ENCODE data around the gene ZNF100.
A peak's percentile ranks its signal among the peaks of the same experiment; 100 is the strongest.
"Not testable (repeated sequence)": the region's sequence is repeated elsewhere in the genome, so short reads cannot be mapped to it uniquely, and the experiment has no call there.

The ZNF100 gene

GRCh38 chr19:21767065-21767800 is at the start of gene ZNF100:
Gene ZNF100 (minus strand): TSS chr19:21767579. CDS start chr19:21767429, 150 bp downstream.
- peak; percentile 94 for DNase-seq

- DNase-seq = no peak
Measured at GRCh38 chr19:21812448-21812847, 45.1 kb upstream of the ZNF100 start.

- not testable (repeated sequence) for DNase-seq
Measured at GRCh38 chr19:21808400-21809000, 41.1 kb upstream of the ZNF100 start.

GRCh38 chr19:21789466-21790085 is 22.2 kb upstream of the ZNF100 start:
- DNase-seq = no peak

GRCh38 chr19:21786936-21787335 is 19.6 kb upstream of the ZNF100 start:
- DNase-seq = no peak

GRCh38 chr19:21775792-21776191 is 8.4 kb upstream of the ZNF100 start:
- not testable (repeated sequence) for DNase-seq

GRCh38 chr19:21766705-21767064 is 694 bp downstream of the ZNF100 start:
- DNase-seq = not testable (repeated sequence)

GRCh38 chr19:21765151-21765550 is 2.2 kb downstream of the ZNF100 start:
- no peak for DNase-seq

GRCh38 chr19:21761547-21761946 is 5.8 kb downstream of the ZNF100 start:
- not testable (repeated sequence) for DNase-seq

- DNase-seq = no peak
Measured at GRCh38 chr19:21758296-21758695, 9.1 kb downstream of the ZNF100 start.

GRCh38 chr19:21755555-21755954 is 11.8 kb downstream of the ZNF100 start:
- not testable (repeated sequence) for DNase-seq

GRCh38 chr19:21751384-21751783 is 16.0 kb downstream of the ZNF100 start:
- DNase-seq = no peak

GRCh38 chr19:21750586-21751128 is 16.7 kb downstream of the ZNF100 start:
- DNase-seq = no peak

GRCh38 chr19:21749090-21749489 is 18.3 kb downstream of the ZNF100 start:
- DNase-seq = no peak

GRCh38 chr19:21748088-21748487 is 19.3 kb downstream of the ZNF100 start:
- DNase-seq = no peak

- no peak for DNase-seq
Measured at GRCh38 chr19:21740559-21740958, 26.8 kb downstream of the ZNF100 start.

- DNase-seq = not testable (repeated sequence)
Measured at GRCh38 chr19:21726942-21727747, 40.2 kb downstream of the ZNF100 start.

- DNase-seq = no peak
Measured at GRCh38 chr19:21713761-21714160, 53.6 kb downstream of the ZNF100 start.

- DNase-seq = no peak
Measured at GRCh38 chr19:21709464-21709863, 57.9 kb downstream of the ZNF100 start.

GRCh38 chr19:21707878-21708277 is 59.5 kb downstream of the ZNF100 start:
- DNase-seq = not testable (repeated sequence)

GRCh38 chr19:21707065-21707464 is 60.3 kb downstream of the ZNF100 start:
- DNase-seq = no peak

GRCh38 chr19:21705393-21705792 is 62.0 kb downstream of the ZNF100 start:
- DNase-seq = no peak

- DNase-seq = no peak
Measured at GRCh38 chr19:21704320-21704719, 63.1 kb downstream of the ZNF100 start.

Data from midbrain (tissue), 1 donor.